HEK293 (cell line): ENCODE data around the gene GABRG1.

Source experiments
- CTCF ChIA-PET: fragments of 350-600 bp; formaldehyde crosslinking; extraction: SDS; loops from one replicate; lab custom pipeline; 2021; ENCODE audit warnings: antibody characterized with exemption; lab: Yijun Ruan, JAX
- POLR2A ChIA-PET: fragments of 300-600 bp; formaldehyde crosslinking; extraction: SDS; loops from one replicate; lab custom pipeline; 2020; ENCODE audit warnings: antibody characterized with exemption, inconsistent platforms; lab: Yijun Ruan, JAX
- H3K27ac ChIP-seq: fragments of 200-500 bp; sonication (Bioruptor generic); 2 replicates; pipeline ENCODE4 v1.5.1; 2014; ENCODE audit warnings: low read depth, low read length, control low read depth, inconsistent platforms; ENCODE audit errors: extremely low read depth
- H3K36me3 ChIP-seq, 2 experiments: fragments of 200-500 bp in 1 of 2; sonication (Bioruptor generic) in 1 of 2; 1 replicate in 1 of 2; 2 replicates in 1 of 2; pipeline ENCODE4 v1.5.1; 2014 to 2017; ENCODE audit warnings: inconsistent platforms in 2 of 2, low read length in 2 of 2; ENCODE audit not compliant: control insufficient read depth in 2 of 2, insufficient read depth in 1 of 2
- H3K4me1 ChIP-seq: fragments of 200-500 bp; sonication (Bioruptor generic); 2 replicates; pipeline ENCODE4 v1.5.1; 2014; ENCODE audit warnings: mild to moderate bottlenecking, low read length, inconsistent platforms; ENCODE audit not compliant: control insufficient read depth, insufficient read depth
- H3K4me3 ChIP-seq: 2 replicates; pipeline ENCODE4 v1.5.1; 2011; ENCODE audit warnings: low read depth, mild to moderate bottlenecking, control low read depth, low read length, moderate library complexity
- H3K9me3 ChIP-seq: fragments of 200-500 bp; sonication (Bioruptor generic); 2 replicates; pipeline ENCODE4 v1.5.1; 2014; ENCODE audit warnings: low read depth, low read length, inconsistent platforms; ENCODE audit not compliant: control insufficient read depth, insufficient read depth
- AEBP2 ChIP-seq: fragments of 450-650 bp; formaldehyde crosslinking; IDR thresholded peaks from 2 replicates; pipeline ENCODE4 v1.5.1; 2016; ENCODE audit warnings: missing biosample characterization, missing genetic modification characterization, borderline replicate concordance
- PRDM4 ChIP-seq: fragments of 450-650 bp; formaldehyde crosslinking; IDR thresholded peaks from 2 replicates; pipeline ENCODE4 v1.5.1; 2017; ENCODE audit warnings: missing biosample characterization, missing genetic modification characterization
- YY1 ChIP-seq: fragments of 450-650 bp; formaldehyde crosslinking; IDR thresholded peaks from 2 replicates; pipeline ENCODE4 v1.5.1; 2018; ENCODE audit warnings: missing biosample characterization, missing genetic modification characterization
- ZBTB1 ChIP-seq: fragments of 450-650 bp; formaldehyde crosslinking; IDR thresholded peaks from 2 replicates; pipeline ENCODE4 v1.5.1; 2016; ENCODE audit warnings: missing biosample characterization, missing genetic modification characterization
- ZFP37 ChIP-seq: fragments of 450-650 bp; formaldehyde crosslinking; IDR thresholded peaks from 2 replicates; pipeline ENCODE4 v1.5.1; 2016; ENCODE audit warnings: missing biosample characterization, missing genetic modification characterization
- ZFP69B ChIP-seq: fragments of 450-650 bp; formaldehyde crosslinking; IDR thresholded peaks from 2 replicates; pipeline ENCODE4 v1.5.1; 2016; ENCODE audit warnings: missing biosample characterization, missing genetic modification characterization
- ZNF140 ChIP-seq: fragments of 450-650 bp; formaldehyde crosslinking; IDR thresholded peaks from 2 replicates; pipeline ENCODE4 v1.5.1; 2016; ENCODE audit warnings: missing biosample characterization, missing genetic modification characterization
- ZNF169 ChIP-seq: fragments of 450-650 bp; formaldehyde crosslinking; IDR thresholded peaks from 2 replicates; pipeline ENCODE4 v1.5.1; 2016; ENCODE audit warnings: missing biosample characterization, missing genetic modification characterization
- ZNF19 ChIP-seq: fragments of 450-650 bp; formaldehyde crosslinking; IDR thresholded peaks from 2 replicates; pipeline ENCODE4; 2016; ENCODE audit warnings: missing biosample characterization, missing genetic modification characterization, low read depth
- ZNF211 ChIP-seq: fragments of 450-650 bp; formaldehyde crosslinking; IDR thresholded peaks from 2 replicates; pipeline ENCODE4 v1.5.1; 2016; ENCODE audit warnings: low read depth, missing biosample characterization, missing genetic modification characterization
- ZNF214 ChIP-seq: fragments of 450-650 bp; formaldehyde crosslinking; IDR thresholded peaks from 2 replicates; pipeline ENCODE4 v1.5.1; 2017; ENCODE audit warnings: missing biosample characterization, mild to moderate bottlenecking, missing genetic modification characterization, borderline replicate concordance
- ZNF239 ChIP-seq: fragments of 450-650 bp; formaldehyde crosslinking; IDR thresholded peaks from 2 replicates; pipeline ENCODE4 v1.5.1; 2016; ENCODE audit warnings: missing biosample characterization, missing genetic modification characterization
- ZNF280C ChIP-seq: fragments of 450-650 bp; formaldehyde crosslinking; IDR thresholded peaks from 2 replicates; pipeline ENCODE4 v1.5.1; 2016; ENCODE audit warnings: missing biosample characterization, missing genetic modification characterization
- ZNF324 ChIP-seq: fragments of 450-650 bp; formaldehyde crosslinking; IDR thresholded peaks from 2 replicates; pipeline ENCODE4 v1.5.1; 2016; ENCODE audit warnings: missing biosample characterization, missing genetic modification characterization
- ZNF366 ChIP-seq: fragments of 450-650 bp; formaldehyde crosslinking; conservative IDR thresholded peaks from 2 replicates; pipeline ENCODE4 v1.5.1; 2016; ENCODE audit warnings: missing biosample characterization, missing genetic modification characterization
- ZNF473 ChIP-seq: fragments of 450-650 bp; formaldehyde crosslinking; IDR thresholded peaks from 2 replicates; pipeline ENCODE4 v1.5.1; 2017; ENCODE audit warnings: missing biosample characterization, missing genetic modification characterization
- ZNF558 ChIP-seq: fragments of 450-650 bp; formaldehyde crosslinking; IDR thresholded peaks from 2 replicates; pipeline ENCODE4 v1.5.1; 2016; ENCODE audit warnings: missing biosample characterization, missing genetic modification characterization
- ZNF600 ChIP-seq: fragments of 450-650 bp; formaldehyde crosslinking; IDR thresholded peaks from 2 replicates; pipeline ENCODE4 v1.5.1; 2016; ENCODE audit warnings: missing biosample characterization, missing genetic modification characterization
- ZNF658 ChIP-seq: fragments of 450-650 bp; formaldehyde crosslinking; IDR thresholded peaks from 2 replicates; pipeline ENCODE4; 2016; ENCODE audit warnings: missing biosample characterization, missing genetic modification characterization
- ZNF660 ChIP-seq: fragments of 450-650 bp; IDR thresholded peaks from 2 replicates; pipeline ENCODE4 v1.5.1; 2018; ENCODE audit warnings: missing biosample characterization, mild to moderate bottlenecking, missing genetic modification characterization
- ZNF777 ChIP-seq: fragments of 450-650 bp; formaldehyde crosslinking; IDR thresholded peaks from 2 replicates; pipeline ENCODE4 v1.5.1; 2017; ENCODE audit warnings: missing biosample characterization, missing genetic modification characterization, borderline replicate concordance
- TF ChIP-seq, protein P1 (sequence below): fragments of 450-650 bp; IDR thresholded peaks from 2 replicates; pipeline ENCODE4 v1.5.1; 2018; ENCODE audit warnings: missing biosample characterization, missing genetic modification characterization
- TF ChIP-seq, protein P2 (sequence below): fragments of 450-650 bp; formaldehyde crosslinking; IDR thresholded peaks from 2 replicates; pipeline ENCODE4 v1.5.1; 2016; ENCODE audit warnings: missing biosample characterization, missing genetic modification characterization

Gene GABRG1

GRCh38 chr4:45992728-45993127 lies 131.1 kb downstream of the GABRG1 start:
- Histone ChIP-seq H3K36me3 (no peaks in the 10 kb centered on the region), H3K4me3 (no peak overlapping the region), H3K9me3 (no peaks in the 10 kb centered on the region), H3K27ac (no peak overlapping the region), H3K4me1 (no peaks in the 10 kb centered on the region)
- ChIA-PET POLR2A (no interaction called here), CTCF (no interaction called here)
- TF ChIP-seq ZNF777 (tag by site-specific recombination) = no peak
- TF ChIP-seq ZNF473 = no peak
- no peak for TF ChIP-seq AEBP2 (tag by site-specific recombination)
- no peak for TF ChIP-seq YY1 (tag by site-specific recombination)
- no peak for TF ChIP-seq ZFP69B (tag by site-specific recombination)
- TF ChIP-seq ZNF324 (tag by site-specific recombination) = no peak
- TF ChIP-seq, protein P1, sequence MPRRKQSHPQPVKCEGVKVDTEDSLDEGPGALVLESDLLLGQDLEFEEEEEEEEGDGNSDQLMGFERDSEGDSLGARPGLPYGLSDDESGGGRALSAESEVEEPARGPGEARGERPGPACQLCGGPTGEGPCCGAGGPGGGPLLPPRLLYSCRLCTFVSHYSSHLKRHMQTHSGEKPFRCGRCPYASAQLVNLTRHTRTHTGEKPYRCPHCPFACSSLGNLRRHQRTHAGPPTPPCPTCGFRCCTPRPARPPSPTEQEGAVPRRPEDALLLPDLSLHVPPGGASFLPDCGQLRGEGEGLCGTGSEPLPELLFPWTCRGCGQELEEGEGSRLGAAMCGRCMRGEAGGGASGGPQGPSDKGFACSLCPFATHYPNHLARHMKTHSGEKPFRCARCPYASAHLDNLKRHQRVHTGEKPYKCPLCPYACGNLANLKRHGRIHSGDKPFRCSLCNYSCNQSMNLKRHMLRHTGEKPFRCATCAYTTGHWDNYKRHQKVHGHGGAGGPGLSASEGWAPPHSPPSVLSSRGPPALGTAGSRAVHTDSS (tag by site-specific recombination) = no peak
- TF ChIP-seq ZNF239 (tag by site-specific recombination) = no peak
- TF ChIP-seq PRDM4 = no peak
- no peak for TF ChIP-seq ZNF658 (tag by site-specific recombination)
- no peak for TF ChIP-seq ZNF366 (tag by site-specific recombination)
- TF ChIP-seq ZNF211 (tag by site-specific recombination) = no peak
- TF ChIP-seq ZNF660 (tag by site-specific recombination) = no peak
- no peak for TF ChIP-seq ZNF600 (tag by site-specific recombination)

- Histone ChIP-seq H3K36me3 (no peaks in the 10 kb centered on the region), H3K9me3 (no peaks in the 10 kb centered on the region), H3K4me3 (no peak overlapping the region), H3K4me1 (no peaks in the 10 kb centered on the region), H3K27ac (no peak overlapping the region)
- TF ChIP-seq ZNF214 (tag by site-specific recombination) (no peak), ZNF280C (no peak), ZFP37 (no peak), ZNF140 (no peak), ZNF169 (tag by site-specific recombination) (no peak), ZBTB1 (tag by site-specific recombination) (no peak), ZNF19 (tag by site-specific recombination) (no peak), ZNF558 (tag by site-specific recombination) (no peak)
- TF ChIP-seq, protein P2, sequence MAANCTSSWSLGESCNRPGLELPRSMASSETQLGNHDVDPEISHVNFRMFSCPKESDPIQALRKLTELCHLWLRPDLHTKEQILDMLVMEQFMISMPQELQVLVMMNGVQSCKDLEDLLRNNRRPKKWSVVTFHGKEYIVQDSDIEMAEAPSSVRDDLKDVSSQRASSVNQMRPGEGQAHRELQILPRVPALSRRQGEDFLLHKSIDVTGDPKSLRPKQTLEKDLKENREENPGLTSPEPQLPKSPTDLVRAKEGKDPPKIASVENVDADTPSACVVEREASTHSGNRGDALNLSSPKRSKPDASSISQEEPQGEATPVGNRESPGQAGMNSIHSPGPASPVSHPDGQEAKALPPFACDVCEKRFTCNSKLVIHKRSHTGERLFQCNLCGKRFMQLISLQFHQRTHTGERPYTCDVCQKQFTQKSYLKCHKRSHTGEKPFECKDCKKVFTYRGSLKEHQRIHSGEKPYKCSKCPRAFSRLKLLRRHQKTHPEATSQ (tag by site-specific recombination) = no peak
- POLR2A ChIA-PET = no interaction called here
- CTCF ChIA-PET = no interaction called here
Observed at GRCh38 chr4:45989775-45990174, 134.1 kb downstream of the GABRG1 start.
